Left hindlimb (tissue), 1 donor: Measurements from ENCODE around the gene CCNH.

Experiments used
- DNase-seq: peaks from one replicate; pipeline ENCODE4 v3.0.0-alpha.2; 2018

CCNH gene

GRCh38 chr5:87412630-87413342, at the start of gene CCNH:
TSS of gene CCNH (minus strand) at chr5:87412930. CDS start at chr5:87412794, 136 bp downstream.
- DNase-seq, result peak; percentile 98

GRCh38 chr5:87457706-87458105, 45.0 kb upstream of the CCNH start:
- no peak for DNase-seq

GRCh38 chr5:87453801-87454200, 41.1 kb upstream of the CCNH start:
- DNase-seq, result no peak

GRCh38 chr5:87452837-87453236, 40.1 kb upstream of the CCNH start:
- no peak for DNase-seq

GRCh38 chr5:87442419-87442818, 29.7 kb upstream of the CCNH start:
- no peak for DNase-seq

GRCh38 chr5:87438231-87438630, 25.5 kb upstream of the CCNH start:
- no peak for DNase-seq

- DNase-seq, result no peak
Observed at GRCh38 chr5:87437724-87438123, 25.0 kb upstream of the CCNH start.

- no peak for DNase-seq
Observed at GRCh38 chr5:87435144-87435694, 22.5 kb upstream of the CCNH start.

GRCh38 chr5:87434461-87434860, 21.7 kb upstream of the CCNH start:
- DNase-seq, result no peak

- no peak for DNase-seq
Observed at GRCh38 chr5:87433945-87434344, 21.2 kb upstream of the CCNH start.

- no peak for DNase-seq
Observed at GRCh38 chr5:87432460-87432859, 19.7 kb upstream of the CCNH start.

GRCh38 chr5:87430863-87431457, 18.2 kb upstream of the CCNH start:
- no peak for DNase-seq

- no peak for DNase-seq
Observed at GRCh38 chr5:87423755-87424154, 11.0 kb upstream of the CCNH start.

GRCh38 chr5:87421307-87421706, 8.6 kb upstream of the CCNH start:
- DNase-seq, result no peak

GRCh38 chr5:87418506-87418905, 5.8 kb upstream of the CCNH start:
- DNase-seq, result no peak

- DNase-seq, result no peak
Observed at GRCh38 chr5:87413343-87413645, 564 bp upstream of the CCNH start.

GRCh38 chr5:87411973-87412629, 629 bp downstream of the CCNH start:
- DNase-seq, result peak; percentile 57

GRCh38 chr5:87411586-87411972, 1.2 kb downstream of the CCNH start:
- no peak for DNase-seq

GRCh38 chr5:87410931-87411330, 1.8 kb downstream of the CCNH start:
- no peak for DNase-seq

GRCh38 chr5:87408204-87408603, 4.5 kb downstream of the CCNH start:
- no peak for DNase-seq

- DNase-seq, result no peak
Observed at GRCh38 chr5:87405472-87406155, 7.1 kb downstream of the CCNH start.

GRCh38 chr5:87404359-87404758, 8.4 kb downstream of the CCNH start:
- no peak for DNase-seq

GRCh38 chr5:87403899-87404298, 8.8 kb downstream of the CCNH start:
- DNase-seq, result no peak

- DNase-seq, result no peak
Observed at GRCh38 chr5:87403409-87403808, 9.3 kb downstream of the CCNH start.
